HG03108 (cell line): ENCODE results near the gene CYSTM1.

Experiments
- ATAC-seq: cut with Tn5 transposase; IDR thresholded peaks from one replicate; pipeline ENCODE4 v1.9.1; 2021; ENCODE audit warnings: moderate library complexity; ENCODE audit not compliant: unreplicated experiment

The CYSTM1 gene

DNA sequence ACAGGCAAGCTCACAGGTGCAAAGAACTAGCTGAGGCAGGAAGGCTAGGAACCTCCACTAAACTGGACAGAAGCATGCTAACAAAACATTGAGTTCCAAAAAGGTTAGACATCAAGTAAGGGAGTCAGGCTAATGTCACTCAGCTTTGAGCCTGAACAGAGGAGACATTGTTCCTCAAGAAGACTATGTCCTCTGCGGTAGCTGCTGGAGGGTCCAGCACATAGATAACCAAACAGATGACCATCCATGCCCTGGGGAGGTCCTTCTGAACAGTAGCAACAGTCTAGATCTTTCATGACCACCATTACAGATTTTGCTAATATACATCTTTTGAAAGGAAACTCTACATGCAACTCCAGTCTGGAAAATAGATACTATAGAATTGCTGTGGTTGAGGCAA lies 57.7 kb downstream of the CYSTM1 start:
- ATAC-seq: no peak

- no peak for ATAC-seq
These were observed 59.5 kb downstream of the CYSTM1 start for GRCh38 chr5:140234377-140234989.

DNA sequence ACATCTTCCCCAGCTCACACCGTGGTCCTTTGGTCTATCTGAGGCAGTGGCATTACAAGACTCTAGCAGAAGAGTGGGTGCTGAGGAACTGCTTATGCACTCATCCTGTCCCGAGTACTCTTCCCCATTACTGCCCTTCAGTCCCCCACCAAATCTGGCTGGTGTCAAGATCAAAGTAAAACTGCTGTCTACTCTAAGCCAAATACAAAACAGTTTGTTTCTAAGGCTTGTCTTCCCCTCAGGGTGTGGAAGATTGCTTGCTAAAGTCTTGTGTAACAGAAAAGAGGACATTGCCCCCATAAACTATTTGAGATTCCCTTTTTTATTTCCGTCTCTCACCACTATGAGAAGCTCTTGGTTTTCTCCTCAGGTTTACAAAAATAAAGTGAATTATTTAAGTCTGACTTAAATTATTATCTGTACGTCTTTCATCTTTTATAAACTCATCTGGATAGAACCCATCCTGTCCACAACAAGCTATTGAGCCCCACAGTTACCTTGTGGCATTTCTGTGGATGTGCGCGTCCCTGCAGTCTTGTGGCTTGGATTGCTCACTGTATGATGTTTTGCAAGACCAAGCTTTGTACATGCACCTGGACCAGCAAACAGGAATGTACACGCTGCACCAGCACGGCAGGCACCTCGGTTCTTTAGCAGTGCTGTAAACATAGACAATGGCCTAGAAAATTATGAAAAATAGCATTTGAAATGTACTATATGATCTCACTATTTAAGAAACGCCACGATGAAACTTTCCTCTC lies 61.0 kb downstream of the CYSTM1 start:
- no peak for ATAC-seq

DNA sequence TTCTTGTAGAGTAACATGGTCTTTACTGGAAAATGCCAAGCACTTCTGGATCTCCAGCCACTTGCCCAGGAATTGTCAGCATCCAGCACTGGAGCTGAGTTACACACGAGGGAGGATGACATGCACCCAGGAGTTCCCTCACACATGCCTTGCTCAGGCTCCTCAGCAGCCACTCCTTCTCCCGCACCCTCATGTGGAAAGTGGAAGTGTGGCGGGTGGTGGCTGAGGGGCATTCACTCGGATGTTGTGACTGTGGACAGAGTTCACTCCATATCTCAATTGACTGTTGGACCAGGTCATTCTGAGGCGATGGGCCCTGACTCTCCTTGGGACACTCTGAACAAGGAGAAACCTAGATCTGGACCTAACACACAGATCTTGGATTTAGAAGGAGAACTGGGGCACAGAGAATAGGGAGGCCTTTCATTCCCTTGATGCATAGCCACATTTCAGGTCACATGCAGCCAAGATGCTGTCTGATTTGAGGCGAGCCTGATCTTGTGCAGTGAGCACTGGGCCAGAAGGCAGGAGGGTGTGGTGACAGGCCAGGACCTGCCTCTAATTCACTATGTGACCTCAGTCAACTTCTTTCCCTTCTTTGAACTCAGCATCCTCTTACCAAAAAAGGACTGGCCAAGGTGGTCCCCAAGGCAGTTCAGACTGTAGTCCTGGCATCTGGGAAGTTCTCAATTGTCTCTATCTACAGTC lies 62.1 kb downstream of the CYSTM1 start:
- ATAC-seq: no peak

DNA sequence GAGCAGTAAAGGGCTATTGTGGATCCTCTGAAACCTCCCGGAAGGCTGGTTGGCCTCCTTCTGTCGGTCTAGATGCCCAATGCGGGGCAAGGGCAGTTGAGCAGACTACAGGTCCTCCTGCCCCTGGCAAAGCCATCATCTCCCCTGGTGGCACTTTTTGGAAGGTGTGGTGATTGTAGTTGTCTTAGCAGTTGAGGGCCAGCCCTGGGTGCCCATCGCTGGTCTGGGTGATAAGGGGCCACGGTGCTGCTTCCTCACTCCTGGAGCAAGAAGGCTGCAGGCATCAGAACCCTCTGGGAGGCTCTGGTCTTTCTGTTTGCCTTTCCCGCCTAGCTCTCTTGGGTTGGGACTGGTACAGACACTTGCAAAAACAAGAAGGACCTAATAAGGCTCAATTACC lies 63.8 kb downstream of the CYSTM1 start:
- no peak for ATAC-seq

DNA sequence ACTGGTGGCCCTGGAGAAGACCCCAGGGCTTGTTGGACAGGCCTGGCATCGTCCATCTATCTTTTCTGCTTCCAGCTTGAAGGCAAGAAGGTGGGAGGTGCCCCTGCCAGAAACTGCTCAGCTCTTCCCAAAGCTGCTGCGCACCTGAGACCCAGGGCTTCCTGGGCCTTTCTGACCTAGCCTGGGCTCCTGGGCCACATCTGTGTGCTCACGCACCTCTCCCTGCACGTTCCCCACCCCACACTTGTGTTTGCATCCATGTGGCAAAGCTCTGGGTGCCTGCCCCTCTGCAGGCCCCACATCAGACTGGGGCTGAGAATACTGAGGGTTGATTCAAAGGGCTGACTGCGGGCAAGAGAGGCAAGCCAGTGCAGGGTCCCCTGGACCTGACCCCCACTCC lies 64.5 kb downstream of the CYSTM1 start:
- no peak for ATAC-seq

GRCh38 chr5:140239939-140240700 lies 65.1 kb downstream of the CYSTM1 start:
- no peak for ATAC-seq

GRCh38 chr5:140240987-140241706 lies 66.2 kb downstream of the CYSTM1 start:
- ATAC-seq: no peak

GRCh38 chr5:140242099-140242498 lies 67.1 kb downstream of the CYSTM1 start:
- ATAC-seq: no peak

- no peak for ATAC-seq
These were observed 68.0 kb downstream of the CYSTM1 start for GRCh38 chr5:140242890-140243585.

GRCh38 chr5:140243706-140244250 lies 68.8 kb downstream of the CYSTM1 start:
- ATAC-seq: no peak

GRCh38 chr5:140244525-140245025 lies 69.6 kb downstream of the CYSTM1 start:
- ATAC-seq: peak; percentile 60

DNA sequence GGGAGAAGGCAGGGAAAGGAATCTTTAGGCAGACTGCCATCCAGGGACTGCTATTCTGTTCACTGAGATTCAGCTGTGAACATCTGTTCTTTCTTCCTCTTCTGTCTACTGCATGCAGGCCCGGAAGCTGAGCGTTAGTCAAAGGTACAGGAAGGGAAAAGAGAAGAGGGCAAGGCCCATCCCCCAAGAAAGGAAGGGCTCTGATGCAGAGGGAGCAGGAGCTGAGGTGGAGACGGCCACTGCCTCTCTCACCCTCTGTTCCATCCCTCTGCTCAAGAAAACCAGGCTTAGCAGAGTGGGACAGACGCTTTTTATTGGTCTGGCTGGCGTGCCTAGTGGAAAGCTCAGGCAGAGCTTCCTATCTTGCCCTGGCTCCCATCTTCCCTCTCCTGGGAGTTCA lies 70.4 kb downstream of the CYSTM1 start:
- ATAC-seq: no peak

GRCh38 chr5:140245926-140246325 lies 70.9 kb downstream of the CYSTM1 start:
- no peak for ATAC-seq

DNA sequence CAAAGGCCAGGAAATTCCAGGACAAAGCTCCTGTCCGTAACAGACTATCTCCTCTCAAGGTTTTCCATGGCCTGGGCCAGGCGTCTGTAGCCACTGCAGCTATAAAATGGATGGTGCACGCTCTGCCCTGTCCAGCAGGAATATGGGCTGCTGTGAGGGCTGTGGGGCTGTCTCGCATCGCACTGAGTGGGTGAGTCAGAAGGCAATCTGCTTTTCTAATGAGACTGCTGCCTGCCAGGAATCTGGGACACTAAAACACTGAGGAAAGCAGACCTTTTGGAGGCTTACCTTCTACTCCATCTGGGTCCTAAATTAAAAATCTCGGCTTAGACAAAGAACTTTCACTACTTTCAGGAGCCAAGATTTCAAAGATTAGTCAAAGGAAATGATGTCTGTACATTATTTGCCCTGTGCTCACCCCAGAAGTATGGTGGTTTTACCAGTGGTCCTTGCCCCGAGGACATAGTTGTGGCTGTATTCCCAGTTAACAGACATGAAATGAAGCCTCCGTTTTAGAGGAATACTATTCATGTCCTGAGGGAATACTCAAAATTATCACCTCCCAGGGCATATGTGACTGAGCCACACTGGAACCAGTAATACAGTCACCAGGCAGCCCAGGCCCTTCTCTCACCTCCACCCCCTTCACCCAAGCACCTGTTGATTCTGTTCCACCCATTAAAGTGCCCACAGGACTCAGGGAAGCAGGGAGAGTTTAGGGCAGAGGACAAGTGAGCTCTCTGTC lies 71.6 kb downstream of the CYSTM1 start:
- ATAC-seq: no peak

- ATAC-seq: no peak
These were observed 73.4 kb downstream of the CYSTM1 start for GRCh38 chr5:140248414-140248813.

DNA sequence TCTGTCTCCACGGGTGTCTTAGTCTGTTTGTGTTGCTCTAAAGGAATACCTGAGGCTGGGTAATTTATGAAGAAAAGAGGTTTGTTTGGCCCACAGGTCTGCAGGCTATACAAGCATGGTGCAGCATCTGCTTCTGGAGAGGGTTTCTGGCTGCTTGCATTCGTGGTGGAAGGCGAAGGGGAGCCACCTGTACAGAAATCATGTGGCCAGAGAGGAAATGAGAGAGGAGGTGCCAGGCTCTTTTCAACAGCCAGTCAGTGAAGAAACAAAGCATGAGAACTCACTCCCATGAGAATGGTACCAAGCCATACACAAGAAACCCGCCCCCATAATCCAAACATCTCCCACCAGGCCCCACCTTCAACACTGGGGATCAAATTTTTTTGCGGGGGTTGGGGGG lies 74.5 kb downstream of the CYSTM1 start:
- ATAC-seq: no peak

GRCh38 chr5:140250386-140250785 lies 75.4 kb downstream of the CYSTM1 start:
- ATAC-seq: no peak

GRCh38 chr5:140251527-140251973 lies 76.6 kb downstream of the CYSTM1 start:
- peak; percentile 63 for ATAC-seq
